ENCODE results near the gene SPDYE3.
"Not testable (repeated sequence)": the region's sequence is repeated elsewhere in the genome, so short reads cannot be mapped to it uniquely, and the experiment has no call there.

SPDYE3 gene

DNA sequence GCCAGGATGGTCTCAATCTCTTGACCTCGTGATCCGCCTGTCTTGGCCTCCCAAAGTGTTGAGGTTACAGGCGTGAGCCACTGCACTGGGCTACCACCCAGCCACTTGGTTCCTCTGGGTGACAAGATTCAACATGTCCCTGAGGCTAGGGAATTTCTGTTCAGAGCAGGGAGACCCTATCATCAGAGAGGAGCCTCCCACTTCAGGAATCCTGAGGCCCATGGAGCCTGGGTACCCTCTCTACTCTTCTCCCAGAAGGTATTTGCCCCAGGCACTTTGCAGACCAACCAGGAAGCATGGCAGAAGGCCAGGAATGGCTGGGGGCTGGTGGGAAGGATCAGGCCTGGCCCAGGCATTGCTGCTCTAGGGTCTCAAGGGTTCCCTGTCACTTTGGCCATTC, 19.2 kb upstream of the SPDYE3 start:
- not testable (repeated sequence) for DNase-seq

DNA sequence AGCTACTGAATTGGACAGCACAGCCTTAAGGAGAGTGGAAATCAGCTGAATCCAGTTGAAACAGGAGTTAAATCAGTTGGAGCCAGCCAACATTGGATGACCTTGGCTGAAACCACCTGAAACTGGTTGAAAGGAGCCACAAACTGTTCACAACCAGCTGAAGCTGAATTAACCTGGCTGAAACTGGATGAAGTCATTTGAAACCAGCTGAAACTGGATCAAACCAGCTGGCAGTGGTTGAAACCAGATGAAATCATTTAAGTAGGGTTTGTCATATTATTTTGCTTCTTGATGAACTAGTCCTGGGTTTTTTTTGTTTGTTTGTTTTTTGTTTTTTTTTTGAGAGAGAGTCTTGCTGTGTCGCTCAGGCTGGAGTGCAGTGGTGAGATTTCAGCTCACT, 15.3 kb upstream of the SPDYE3 start:
- DNase-seq, result not testable (repeated sequence)

DNA sequence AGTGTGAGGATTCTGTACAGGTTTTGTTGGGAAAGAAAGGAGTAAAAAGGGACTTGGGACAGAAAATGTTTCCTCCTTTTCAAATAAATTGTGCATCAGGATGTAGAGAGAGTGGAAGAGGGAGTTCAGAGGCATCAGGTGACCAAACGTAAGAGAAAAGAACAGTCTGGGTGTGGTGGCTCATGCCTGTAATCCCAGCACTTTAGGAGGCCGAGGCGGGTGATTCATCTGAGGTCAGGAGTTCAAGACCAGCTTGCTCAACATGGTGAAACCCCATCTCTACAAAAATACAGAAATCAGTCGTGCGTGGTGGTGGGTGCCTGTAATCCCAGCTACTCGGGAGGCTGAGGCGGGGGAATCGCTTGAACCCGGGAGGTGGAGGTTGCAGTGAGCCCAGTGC, 12.2 kb upstream of the SPDYE3 start:
- not testable (repeated sequence) for DNase-seq

DNA sequence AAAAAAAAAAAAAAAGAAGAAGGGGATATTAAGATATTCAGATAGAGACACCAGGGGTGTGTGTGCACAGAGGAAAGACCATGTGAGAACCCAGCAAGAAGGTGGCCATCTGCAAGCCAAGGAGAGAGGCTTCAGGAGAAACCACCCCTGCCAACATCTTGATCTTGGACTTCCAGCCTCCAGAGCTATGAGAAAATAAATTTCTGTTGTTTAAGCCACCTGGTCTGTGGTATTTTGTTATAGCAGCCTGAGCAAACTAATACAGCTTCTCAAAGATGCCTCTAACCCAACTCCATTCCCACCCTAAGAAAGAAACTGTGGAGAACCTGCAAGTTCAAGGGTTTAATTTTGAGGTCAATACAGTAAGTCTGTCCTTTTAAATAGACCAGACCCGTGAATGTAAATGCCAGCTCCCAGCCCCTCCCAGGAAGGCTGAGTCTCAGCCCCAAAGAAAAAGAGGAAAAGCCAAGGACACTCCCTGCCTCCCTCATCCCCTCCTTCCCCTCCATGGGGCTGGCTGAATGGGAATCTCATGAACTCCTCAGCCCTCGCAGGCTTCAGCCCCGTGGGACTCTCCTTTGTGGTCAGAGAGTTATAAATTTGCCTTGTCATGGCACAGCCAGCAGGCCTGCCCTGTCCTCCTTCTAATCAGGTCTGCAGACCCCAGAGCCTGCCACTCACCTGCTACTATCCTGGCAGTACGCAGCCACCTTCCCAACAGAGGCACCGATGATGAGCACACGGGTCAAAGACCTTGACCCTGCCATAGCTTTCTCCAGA, 9.5 kb upstream of the SPDYE3 start:
- not testable (repeated sequence) for DNase-seq

DNA sequence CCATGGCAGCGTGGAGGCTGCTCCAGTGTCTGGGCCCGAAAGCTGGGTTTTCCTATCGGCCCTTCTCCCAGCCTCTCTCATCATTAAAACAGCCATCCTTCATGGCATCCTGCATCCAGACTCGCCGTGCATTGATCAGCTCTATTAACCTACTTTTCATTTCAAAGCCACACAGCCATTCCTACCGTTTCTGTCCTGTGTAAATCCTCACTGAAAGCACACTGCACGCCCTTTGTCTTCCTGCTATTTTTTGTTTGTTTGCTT, 8.9 kb upstream of the SPDYE3 start:
- DNase-seq, result not testable (repeated sequence)

DNA sequence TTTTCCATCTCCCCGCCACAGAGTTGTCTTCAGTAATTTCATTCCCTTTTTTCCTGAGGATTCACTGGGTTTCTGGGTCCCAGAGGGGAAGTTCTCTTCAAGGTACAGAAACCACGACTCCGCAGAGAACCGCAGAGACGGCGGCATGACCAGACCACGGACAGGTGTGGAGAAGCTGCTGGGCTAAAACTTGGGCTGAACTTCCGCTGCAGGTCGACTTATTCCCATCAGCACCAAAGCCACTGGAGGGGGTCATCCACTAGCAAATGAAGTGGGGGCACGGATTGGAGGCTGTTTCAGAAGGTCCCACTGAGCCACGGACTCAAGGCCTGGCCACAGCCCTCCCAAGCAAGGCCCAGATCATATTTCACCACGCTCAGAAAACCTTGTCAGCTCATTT, 3.0 kb upstream of the SPDYE3 start:
- DNase-seq, result not testable (repeated sequence)

DNA sequence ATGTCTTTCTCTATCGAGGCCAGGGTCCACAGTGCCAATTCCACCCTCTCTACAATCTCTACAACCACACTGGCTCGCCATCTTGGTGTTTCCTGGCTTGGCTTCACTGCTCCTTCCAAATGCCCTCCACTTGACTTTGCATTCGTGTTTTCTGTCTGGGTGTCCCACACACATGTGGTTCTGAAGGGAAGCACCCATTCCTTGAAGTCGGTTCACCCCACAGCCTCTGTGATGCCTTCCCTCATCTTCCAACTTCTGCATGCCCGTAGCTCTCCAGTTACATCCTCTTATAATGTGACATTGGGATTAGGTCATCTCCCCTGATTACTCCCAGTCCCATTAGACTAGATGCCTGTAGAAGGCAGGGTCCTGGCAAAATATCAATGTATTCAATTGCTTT, 10.8 kb downstream of the SPDYE3 start:
- DNase-seq, result not testable (repeated sequence)

DNA sequence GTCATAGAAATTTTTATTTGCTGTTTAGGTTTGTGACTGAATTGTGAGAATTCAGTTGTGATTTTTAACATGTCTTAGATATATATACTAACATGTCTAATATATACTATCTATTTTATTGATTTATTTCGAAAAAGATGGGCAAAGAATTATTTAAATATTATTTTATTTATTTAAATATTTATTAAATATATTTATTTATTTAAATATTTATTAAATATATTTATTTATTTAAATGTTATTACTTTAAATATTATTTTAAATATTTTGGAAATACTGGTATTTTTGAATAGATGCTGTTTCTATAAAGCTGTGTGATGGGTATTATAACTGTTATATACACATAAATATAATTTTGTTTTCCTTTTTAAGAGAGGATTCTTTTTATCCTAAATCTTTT, 14.1 kb downstream of the SPDYE3 start:
- DNase-seq, result not testable (repeated sequence)

DNA sequence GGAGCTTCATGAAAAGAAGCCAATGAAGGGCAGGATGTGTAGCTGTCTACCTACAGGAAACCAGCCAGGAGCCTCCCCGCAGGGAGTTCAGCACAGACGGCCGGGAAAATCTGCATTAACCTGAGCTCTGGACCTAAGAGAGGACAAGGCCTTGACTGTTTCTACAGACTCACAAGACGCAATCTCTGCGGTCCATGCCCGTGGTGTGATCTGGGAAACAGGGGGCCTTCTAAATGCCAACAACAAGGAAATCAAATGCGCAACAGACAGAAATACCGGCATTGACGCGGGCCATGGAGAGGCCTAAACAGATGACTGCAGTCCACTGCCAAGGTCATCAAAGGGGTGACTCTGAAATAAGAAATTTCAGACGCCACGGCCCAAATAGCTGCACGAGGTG, 16.7 kb downstream of the SPDYE3 start:
- DNase-seq, result not testable (repeated sequence)

DNA sequence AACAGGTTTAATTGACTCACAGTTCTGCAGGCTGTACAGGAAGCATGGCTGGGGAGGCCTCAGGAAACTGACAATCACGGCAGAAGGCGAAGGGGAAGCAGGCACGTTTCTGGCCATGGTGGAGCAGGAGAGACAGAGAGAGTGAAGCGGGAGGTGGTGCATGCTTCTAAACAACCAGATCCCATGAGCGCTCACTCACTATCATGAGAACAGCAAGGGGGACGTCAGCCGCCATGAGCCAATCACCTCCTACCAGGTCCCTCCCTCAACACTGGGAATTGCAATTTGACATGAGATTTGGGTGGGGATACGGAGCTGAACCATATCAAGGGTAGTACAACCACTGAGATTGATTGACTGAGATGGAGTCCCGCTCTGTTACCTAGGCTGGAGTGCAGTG, 18.2 kb downstream of the SPDYE3 start:
- DNase-seq, result not testable (repeated sequence)

DNA sequence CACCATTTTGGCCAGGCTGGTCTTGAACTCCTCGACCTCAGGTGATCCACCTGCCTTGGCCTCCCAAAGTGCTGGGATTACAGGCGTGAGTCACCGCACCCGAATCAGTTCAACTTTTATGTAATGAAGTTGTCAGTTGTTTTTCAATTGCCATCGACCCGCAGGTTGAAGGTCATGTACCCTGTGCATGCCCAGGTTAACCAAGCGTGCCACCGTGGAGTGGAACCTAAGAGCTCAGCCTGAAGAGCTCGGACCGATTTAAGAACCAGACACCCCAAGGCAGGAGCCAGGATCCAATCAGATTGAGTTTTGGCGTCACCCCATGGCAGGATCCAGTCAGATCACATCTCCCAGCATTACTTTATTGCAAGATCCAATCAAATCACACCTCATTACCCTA, 19.4 kb downstream of the SPDYE3 start:
- DNase-seq, result not testable (repeated sequence)

DNA sequence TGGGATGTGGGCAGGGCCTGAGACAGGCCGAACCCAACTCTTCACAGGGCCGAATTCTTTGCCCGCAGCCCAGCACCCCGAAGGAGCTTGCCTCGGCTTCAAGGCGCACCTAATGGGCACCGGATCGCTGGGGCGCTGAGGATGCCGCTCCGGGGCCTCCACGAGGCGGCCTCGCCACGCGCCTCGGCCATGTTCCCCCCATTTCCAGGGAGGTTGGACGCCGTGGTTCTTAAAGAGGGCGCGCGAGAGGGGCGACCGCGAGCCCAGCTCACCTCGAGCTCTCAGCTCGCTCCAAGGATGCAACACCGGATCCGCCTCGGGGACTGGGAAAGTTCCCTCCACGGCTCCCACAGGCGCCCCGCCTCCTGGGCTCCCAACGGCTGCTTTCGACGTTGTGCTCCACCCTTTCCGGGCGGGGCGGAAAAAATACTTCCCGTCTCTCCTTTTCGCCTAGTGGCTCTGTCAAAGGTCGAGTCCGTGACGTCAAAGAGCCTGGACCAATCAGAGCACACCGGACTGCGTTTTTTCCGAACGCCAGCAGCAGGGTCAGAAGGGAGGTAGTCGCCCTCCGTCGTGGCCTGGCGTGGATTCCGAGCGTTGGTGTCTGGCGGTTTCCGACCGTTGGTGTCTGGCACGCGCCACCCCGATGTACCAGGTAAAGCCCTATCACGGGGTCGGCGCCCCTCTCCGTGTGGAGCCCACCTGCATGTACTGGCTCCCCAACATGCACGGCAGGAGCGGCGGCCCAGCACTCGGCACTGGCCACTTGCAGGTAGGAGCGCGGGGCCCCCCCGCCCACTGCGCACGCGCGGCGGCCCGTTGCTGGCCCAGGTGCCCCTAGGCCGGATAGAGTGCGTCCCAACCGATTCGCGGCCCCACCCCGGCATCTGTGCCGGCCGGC, 28.3 kb downstream of the SPDYE3 start:
- peak; percentile 93 for DNase-seq

DNA sequence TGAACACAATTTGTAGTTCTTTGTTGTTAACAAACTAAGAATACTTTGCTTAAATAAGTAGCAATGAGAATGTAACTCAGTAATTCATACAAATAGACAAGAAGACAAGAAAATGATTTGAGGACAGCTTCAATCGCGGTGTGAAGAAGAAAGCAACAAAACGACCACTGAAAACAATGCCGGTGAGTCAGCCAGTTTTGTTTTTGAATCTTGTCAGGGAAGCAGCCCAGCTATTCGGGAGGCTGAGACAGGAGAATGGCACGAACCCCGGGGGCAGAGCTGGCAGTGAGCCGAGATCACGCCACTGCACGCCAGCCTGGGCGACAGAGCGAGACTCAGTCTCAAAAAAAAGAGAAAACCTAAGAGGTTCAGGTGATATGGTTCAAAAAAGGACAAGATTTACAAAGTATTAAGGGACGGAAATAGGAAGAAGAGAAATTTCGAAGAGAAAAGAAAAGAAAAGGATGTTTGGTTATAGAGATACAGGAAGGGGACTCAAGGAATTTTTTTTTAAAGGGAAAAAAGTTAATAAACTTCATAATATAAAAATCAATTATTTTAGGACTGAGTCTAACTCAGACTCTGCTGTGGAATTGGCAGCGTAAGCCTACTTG, 30.7 kb downstream of the SPDYE3 start:
- DNase-seq, result not testable (repeated sequence)

DNA sequence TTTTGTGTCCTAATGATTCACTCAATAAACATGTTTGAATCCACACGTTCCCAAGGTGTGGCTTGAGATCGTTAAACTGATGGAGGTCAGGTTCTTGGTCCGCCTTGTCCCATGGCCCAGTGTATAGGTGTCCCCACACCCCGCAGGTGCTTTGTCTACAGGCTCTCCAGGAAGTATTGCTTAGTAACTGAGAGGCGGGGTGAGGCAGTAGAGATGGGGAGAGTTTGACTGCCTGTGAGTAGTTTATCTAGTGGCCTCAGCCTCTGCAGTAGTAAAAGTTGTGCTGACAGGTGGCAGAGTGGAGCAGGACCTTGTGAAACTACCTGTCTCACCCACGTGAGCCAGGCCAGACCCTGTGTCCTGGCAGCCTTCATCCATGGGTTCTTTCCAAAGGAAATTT, 33.8 kb downstream of the SPDYE3 start:
- DNase-seq, result not testable (repeated sequence)

DNA sequence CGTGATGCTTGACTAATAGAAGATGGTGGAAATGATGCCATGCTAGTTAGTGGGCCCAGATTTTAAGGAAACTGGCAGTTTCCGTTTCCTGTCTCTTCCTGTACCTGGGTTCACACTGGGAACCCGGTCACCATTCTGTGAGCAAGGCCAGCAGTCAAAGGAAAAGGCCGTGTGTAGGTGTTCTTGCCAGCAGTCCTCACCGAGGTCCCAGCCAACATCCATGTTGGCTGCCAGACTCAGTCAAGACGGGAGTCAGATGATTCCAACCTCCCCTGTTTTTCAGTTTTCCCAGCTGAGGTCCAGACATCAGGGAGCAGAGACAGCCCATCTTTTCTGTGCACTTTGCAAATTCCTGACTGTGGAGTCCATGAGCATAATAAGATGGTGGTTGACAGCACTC, 35.3 kb downstream of the SPDYE3 start:
- no peak for DNase-seq

DNA sequence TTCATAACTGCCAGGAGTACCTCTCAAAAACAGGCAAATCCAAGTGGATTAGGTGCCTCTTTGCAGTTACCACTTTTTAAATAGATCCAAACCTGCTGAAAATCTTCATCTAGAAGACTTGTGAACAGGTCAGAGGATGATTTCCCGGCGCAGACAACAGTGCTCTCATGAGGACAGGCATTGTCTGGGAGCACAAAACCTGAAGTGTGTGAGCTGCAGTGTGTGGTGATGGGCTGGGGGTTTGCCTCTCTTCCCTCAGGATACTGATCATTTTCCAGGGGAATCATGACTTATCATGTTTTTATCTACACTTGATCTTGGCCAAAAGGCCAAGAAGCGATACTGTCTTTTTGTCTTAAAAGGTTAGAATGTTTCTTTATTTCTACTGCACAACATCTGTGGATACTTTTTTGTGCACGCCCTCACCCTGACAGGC, 36.6 kb downstream of the SPDYE3 start:
- DNase-seq, result not testable (repeated sequence)

DNA sequence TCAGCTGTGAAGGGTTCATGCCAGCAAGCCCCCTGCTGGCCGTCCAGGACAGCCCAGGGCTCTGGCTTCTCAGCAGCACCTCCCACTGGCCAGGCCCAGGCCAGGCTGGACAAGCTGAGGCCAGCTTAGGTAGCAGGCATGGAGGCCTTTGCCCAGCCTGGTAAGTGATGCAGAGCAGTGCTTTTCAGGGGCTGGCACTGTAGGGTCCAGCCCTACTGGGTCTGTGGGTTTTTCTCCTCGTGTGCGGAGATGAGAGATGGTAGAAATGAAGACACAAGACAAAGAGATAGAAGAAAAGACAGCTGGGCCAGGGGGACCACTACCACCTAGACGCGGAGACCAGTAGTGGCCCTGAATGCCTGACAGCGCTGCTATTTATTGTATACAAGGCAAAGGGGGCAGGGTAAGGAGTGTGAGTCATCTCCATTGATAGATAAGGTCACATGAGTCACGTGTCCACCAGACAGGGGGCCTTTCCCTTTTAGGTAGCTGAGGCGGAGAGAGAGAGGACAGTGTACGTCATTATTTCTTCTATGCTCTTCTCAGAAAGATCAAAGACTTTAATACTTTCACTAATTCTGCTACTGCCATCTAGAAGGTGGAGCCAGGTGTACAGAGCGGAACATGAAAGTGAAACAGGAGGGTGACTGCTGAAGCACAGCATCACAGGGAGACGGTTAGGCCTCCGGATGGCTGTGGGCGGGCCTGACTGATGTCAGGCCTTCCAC, 37.2 kb downstream of the SPDYE3 start:
- DNase-seq, result not testable (repeated sequence)

DNA sequence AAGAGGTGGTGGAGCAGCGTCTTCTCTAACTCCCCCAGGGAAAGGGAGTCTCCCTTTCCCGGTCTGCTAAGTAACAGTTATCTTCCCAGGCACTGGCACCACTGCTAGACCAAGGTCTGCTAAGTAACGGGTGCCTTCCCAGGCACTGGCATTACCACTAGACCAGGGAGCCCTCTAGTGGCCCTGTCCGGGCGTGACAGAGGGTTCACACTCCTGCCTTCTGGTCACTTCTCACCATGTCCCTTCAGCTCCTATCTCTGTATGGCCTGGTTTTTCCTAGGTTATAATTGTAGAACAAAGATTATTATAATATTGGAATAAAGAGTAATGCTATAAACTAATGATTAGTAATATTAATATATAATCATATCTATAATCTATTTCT, 37.8 kb downstream of the SPDYE3 start:
- not testable (repeated sequence) for DNase-seq

DNA sequence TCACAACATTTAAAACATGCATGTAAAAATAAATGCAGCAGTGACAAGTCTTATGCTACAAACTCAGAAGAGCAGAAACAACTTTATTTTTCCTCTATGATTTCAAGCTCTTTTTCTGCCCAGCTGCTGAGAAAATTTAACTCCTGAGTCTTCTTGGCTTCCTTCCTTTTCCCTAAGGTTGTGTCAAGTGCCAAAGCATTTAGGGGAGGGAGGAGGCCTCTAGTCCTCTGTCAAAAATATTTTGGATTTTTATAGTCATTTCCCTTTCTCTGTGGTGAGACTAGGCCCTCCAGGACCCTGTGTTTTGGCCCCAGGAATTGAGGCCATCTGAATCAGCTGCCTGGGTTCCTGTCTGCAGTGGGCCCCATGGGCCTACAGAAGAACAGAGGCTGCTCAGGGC, 39.4 kb downstream of the SPDYE3 start:
- DNase-seq, result no peak

DNA sequence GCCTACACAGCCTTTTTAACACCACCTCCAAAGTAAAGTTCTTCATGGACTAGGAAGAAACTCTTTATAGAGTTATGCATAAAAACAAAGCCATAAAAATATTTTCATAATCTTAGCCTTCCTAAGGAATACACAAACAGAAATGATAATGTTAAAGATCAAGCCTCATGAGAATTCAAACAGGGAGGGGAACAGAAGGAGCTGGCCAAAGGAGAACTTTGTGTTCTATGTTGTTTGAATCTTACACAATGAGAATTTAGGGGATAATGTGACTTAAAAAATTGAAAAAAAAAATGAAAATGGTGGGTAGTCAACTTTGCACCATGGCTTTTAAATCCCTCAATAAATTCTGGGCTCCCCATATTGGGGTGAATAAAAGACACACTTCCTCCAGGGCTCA, 41.3 kb downstream of the SPDYE3 start:
- no peak for DNase-seq

DNA sequence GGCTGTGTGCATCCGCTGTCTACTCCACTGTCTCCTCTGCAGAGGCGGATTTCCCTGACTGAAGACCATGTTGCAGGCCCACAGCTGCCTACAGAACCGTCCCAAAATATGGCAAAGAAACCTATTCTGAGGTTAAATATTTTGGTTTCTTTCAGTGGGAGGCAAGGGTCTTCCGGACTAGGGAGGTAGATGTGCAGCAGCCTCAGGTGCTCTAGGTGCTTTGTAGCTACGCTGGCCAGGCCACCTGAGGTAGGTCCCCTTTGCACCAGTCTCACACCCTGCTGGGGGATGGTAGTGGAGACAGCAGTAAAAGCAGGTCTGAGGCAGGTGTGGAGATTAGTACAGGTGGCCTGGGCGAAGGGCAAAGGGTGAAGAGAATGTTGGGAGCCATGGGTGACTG, 42.3 kb downstream of the SPDYE3 start:
- no peak for DNase-seq

DNA sequence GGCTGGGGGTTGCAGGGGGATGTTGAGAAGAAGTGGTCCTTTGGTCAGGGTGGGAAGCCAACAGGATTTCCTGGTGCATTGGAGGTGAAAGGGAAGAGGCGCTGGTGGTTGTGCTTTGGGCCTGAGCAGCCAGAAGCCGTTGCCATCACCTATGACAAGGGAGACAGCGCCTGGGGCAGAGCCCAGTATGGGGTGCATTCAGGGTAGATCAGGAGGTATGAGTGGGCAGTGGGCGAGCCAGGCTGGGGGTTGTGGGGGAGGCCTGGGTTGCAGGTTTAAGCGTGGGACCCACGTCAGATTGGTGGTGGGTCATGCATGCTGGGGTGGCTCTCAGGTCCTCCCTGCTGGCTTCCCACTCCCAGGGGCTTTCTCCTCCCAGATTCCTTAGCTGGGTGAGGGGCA, 44.2 kb downstream of the SPDYE3 start:
- no peak for DNase-seq

DNA sequence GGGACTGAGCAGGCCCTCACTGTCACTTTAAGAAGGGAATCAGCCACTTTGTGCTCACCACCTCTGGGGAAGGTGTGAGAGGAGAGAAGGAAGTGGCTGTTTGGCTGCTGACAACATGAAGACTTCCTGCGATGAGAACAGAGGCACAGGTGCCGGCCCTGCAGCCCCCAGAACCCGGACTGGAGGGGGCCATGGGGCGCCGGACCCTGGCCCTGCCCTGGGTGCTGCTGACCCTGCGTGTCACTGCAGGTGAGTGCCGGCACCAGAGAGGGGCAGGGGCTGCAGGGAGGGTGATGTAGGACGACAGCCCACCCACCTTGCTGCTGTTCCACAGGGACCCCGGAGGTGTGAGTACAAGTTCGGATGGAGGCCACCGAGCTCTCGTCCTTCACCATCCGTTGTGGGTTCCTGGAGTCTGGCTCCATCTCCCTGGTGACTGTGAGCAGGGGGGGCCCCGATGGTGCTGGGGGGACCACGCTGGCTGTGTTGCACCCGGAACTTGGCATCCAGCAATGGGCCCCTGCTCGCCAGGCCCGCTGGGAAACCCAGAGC, 44.8 kb downstream of the SPDYE3 start:
- not testable (repeated sequence) for DNase-seq
